ENCODE measurements around the gene CD14. TPM values are rescaled to one million over a fixed set of nuclear protein-coding genes. Genes with fewer than 3 reads are reported as not detected.
"Not testable (repeated sequence)": the region's sequence is repeated elsewhere in the genome, so short reads cannot be mapped to it uniquely, and the experiment has no call there.

The CD14 gene
- total RNA-seq, 2 donors from 2014 or later, result 22.9 to 56.5 TPM

- H3K4me3 ChIP-seq, result no peak overlapping the region
- WGBS, result 95% methylated on average over 4 of the region's 4 CpGs
Measured at GRCh38 chr5:140631036-140631417, 1.9 kb downstream of the CD14 start.

DNA sequence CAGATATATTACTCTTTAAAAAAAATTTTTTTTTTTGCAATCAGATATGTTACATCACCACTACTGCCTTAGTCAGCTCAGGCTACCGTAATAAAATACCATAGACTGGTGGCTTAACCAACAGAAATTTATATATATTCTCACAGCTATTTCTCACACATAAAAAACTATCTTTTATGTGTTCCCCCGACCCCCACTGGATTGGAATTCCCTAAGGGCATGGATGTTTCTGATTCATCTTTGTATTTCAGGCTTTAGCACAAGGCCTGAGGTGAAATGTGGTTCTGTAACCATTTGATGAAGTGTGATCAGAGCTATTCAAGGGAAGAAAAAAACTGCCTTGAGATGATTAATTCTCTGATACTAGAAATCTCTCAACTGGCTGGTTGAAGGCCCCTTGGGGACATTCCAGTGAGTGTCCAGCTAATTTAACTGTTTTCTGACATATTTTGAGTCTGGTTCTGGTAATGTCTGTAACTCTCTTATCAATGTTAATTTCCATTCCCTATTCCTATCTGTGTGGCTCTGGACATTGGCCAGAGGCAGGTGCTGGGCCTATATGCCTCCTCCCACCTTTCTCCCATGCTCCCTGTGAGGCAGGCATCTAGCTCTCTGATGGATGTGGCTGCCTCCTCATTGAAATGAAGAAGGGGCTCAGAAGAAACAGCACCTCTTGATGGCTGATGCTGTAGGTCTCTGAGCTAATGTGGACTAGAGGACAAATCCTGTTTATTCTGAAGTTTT is 2.5 kb downstream of the CD14 start:
- DNase-seq (ENCODE audit: low spot score), result no peak
- Histone ChIP-seq H3K36me3 (no peaks in the 10 kb centered on the region), H3K27me3 (replicated peaks; ENCODE audit: insufficient read depth) (no peaks in the 10 kb centered on the region), H3K4me3 (no peak overlapping the region), H3K27ac (no peak overlapping the region), H3K9me3 (no peaks in the 10 kb centered on the region), H3K4me1 (replicated peaks) (no peaks in the 10 kb centered on the region)
- 64% methylated on average over 2 of the region's 2 CpGs for WGBS
- TF ChIP-seq POLR2AphosphoS5 (IDR thresholded peaks at IDR 0.05) (no peak), CTCF (IDR thresholded peaks at IDR 0.05) (no peak), POLR2A (IDR thresholded peaks at IDR 0.05) (no peak)
- intact Hi-C loops (cut with DNase I), result loop anchor here (10.0 kb wide), 1 partner anchor 256 kb away; no protein-coding TSS in a partner anchor

More at GRCh38 chr5:140631036-140631417, 1.9 kb downstream of the CD14 start:
- Histone ChIP-seq H3K9me3 (no peaks in the 10 kb centered on the region), H3K27ac (no peak overlapping the region), H3K36me3 (no peaks in the 10 kb centered on the region), H3K27me3 (replicated peaks; ENCODE audit: insufficient read depth) (no peaks in the 10 kb centered on the region), H3K4me1 (replicated peaks) (no peaks in the 10 kb centered on the region)
- no peak for DNase-seq (ENCODE audit: low spot score)
- no peak for TF ChIP-seq CTCF (IDR thresholded peaks at IDR 0.05)
- no peak for TF ChIP-seq POLR2A (IDR thresholded peaks at IDR 0.05)
- TF ChIP-seq POLR2AphosphoS5 (IDR thresholded peaks at IDR 0.05), result no peak
- intact Hi-C loops (cut with DNase I), result loop anchor here (10.0 kb wide), 1 partner anchor 256 kb away; no protein-coding TSS in a partner anchor

DNA sequence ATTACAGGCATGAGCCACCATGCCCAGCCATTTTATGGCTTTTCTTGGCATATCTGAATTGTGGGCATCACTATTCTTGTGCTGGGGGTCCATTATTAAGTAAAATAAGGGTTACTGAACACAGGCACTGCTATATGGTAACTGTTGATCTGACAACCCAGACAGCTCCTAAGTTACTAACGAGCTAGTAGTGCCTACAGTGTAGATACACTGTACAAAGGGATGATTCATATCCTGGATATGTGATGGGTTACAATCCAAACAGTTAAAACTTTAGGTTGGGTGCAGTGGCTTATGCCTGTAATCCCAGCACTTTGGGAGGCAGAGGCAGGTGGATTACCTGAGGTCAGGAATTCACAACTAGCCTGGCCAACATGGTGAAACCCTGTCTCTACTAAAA is 4.3 kb downstream of the CD14 start:
- H3K4me3 ChIP-seq, result no peak overlapping the region
- WGBS, result 36% methylated on average over 1 of the region's 1 CpG
- intact Hi-C loops (cut with DNase I), result no loop called here
- H3K36me3 ChIP-seq, result no peaks in the 10 kb centered on the region
- no peaks in the 10 kb centered on the region for H3K9me3 ChIP-seq
- TF ChIP-seq CTCF (IDR thresholded peaks at IDR 0.05) (no peak), POLR2A (IDR thresholded peaks at IDR 0.05) (no peak), POLR2AphosphoS5 (IDR thresholded peaks at IDR 0.05) (no peak)
- DNase-seq (ENCODE audit: low spot score), result no peak
- no peaks in the 10 kb centered on the region for H3K4me1 ChIP-seq (replicated peaks)
- H3K27ac ChIP-seq, result no peak overlapping the region
- no peaks in the 10 kb centered on the region for H3K27me3 ChIP-seq (replicated peaks; ENCODE audit: insufficient read depth)

- TF ChIP-seq CTCF (IDR thresholded peaks at IDR 0.05), result no peak
- TF ChIP-seq POLR2AphosphoS5 (IDR thresholded peaks at IDR 0.05), result no peak
- TF ChIP-seq POLR2A (IDR thresholded peaks at IDR 0.05), result no peak
- no peaks in the 10 kb centered on the region for H3K4me1 ChIP-seq (replicated peaks)
- no peaks in the 10 kb centered on the region for H3K9me3 ChIP-seq
- H3K27ac ChIP-seq, result no peak overlapping the region
- intact Hi-C loops (cut with DNase I), result no loop called here
- 89% methylated on average over 6 of the region's 6 CpGs for WGBS
- H3K36me3 ChIP-seq, result no peaks in the 10 kb centered on the region
- no peak overlapping the region for H3K4me3 ChIP-seq
- DNase-seq (ENCODE audit: low spot score), result no peak
- H3K27me3 ChIP-seq (replicated peaks; ENCODE audit: insufficient read depth), result no peaks in the 10 kb centered on the region
Measured at GRCh38 chr5:140627972-140628371, 5.0 kb downstream of the CD14 start.

- H3K27me3 ChIP-seq (replicated peaks; ENCODE audit: insufficient read depth); H3K9me3 ChIP-seq; H3K4me3 ChIP-seq; intact Hi-C loops (cut with DNase I); H3K4me1 ChIP-seq (replicated peaks); H3K27ac ChIP-seq; DNase-seq (ENCODE audit: low spot score); H3K36me3 ChIP-seq: not testable (repeated sequence)
- 86% methylated on average over 10 of the region's 10 CpGs for WGBS
Measured at GRCh38 chr5:140624886-140625285, 8.1 kb downstream of the CD14 start.

DNA sequence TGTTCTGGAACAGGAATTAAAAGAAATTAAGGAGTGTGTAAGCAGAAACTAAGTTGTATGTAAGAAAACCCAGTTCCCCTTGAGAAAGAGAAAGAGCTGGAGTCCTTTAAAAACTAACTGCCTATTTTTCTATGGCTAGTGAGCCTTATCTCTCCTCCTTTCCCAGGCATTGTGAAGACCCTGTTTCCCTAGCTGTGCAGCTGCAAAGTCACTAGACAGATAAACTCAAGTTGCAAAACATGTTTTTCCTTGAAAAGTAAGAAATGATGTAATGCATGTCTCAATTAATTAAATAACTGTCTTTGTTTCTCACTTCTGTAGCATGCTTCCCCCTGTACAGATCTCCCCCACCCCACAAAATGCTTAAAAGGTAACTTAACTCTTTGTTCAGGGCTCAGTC is 9.9 kb downstream of the CD14 start:
- H3K9me3 ChIP-seq; H3K4me1 ChIP-seq (replicated peaks); H3K4me3 ChIP-seq; H3K36me3 ChIP-seq; H3K27ac ChIP-seq; intact Hi-C loops (cut with DNase I); DNase-seq (ENCODE audit: low spot score); H3K27me3 ChIP-seq (replicated peaks; ENCODE audit: insufficient read depth): not testable (repeated sequence)
